ENCODE results near the gene NT5DC3.

Gene NT5DC3

DNA sequence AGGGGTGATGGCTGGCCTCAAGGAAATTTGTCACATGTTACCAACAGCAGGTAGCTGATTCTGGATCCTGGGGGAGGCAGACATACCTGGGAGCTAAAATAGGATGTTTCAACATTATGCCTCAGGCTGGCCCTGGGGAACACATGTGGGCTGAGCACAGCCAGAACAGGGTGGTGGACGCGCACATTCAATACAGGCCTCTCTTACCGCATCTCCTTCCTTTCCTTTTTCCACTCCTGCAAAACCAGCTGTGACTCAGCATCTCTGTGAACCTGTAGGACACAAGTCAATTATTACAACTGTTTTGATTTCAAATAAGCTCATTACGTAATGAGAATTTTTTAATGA, 61.0 kb downstream of the NT5DC3 start:
- no peak for DNase-seq

- no peak for DNase-seq
Observed at GRCh38 chr12:103779410-103780092, 61.5 kb downstream of the NT5DC3 start.

DNA sequence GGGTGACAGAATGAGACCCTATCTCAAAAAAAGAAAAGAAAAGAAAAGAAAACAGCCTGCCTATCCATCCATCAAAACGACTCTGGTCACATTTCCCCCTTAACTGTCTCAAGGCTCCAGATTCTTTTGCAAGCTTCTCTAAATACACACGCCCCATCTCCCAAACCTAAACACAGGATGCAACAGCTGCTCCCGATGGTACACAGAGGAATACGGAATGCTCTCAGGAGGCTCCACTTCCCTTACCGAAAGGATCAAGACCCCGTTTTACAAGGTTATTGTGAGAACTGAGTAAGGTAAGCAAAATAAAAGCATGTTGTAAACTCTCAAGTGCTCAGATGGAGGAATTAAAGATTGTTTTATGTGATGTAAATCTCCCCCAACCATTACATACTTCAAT, 62.3 kb downstream of the NT5DC3 start:
- DNase-seq: no peak

GRCh38 chr12:103774977-103775560, 66.0 kb downstream of the NT5DC3 start:
- DNase-seq: no peak

- DNase-seq: no peak
Observed at GRCh38 chr12:103773109-103773910, 67.7 kb downstream of the NT5DC3 start.

GRCh38 chr12:103772367-103773108, 68.5 kb downstream of the NT5DC3 start:
- DNase-seq: no peak

GRCh38 chr12:103771466-103771865, 69.6 kb downstream of the NT5DC3 start:
- peak; percentile 7 for DNase-seq

GRCh38 chr12:103769240-103769945, 71.6 kb downstream of the NT5DC3 start:
- no peak for DNase-seq

DNA sequence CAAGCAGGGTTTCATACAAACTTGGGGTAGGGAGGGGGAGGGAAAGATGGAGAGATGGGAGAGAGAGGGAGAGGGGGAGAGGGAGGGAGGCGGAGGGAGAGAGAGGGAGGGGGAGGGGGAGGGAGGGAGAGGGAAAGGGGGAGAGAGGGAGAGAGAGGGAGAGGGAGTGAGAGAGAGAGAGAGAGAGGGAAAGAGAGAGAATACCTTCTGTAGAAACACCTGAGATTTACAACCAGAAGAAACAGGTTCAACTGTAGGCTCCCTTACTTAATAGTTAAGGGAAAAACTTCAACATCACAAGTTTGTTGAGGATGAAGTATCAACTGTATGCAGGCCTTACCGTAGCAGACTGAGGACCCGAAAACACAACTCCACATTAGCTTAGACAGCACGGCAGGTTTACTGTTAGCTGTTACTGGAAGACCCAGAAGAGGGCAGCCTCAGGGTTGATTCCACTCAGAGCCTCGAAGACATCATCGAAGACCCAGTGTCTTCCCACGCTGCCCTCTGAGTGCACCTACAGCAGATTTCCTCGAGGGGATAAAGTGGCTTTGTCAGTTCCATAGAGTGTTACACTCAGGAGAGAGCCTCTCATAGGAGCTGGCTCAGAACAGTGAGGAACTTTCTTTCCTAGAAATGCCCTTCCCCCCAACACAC, 72.4 kb downstream of the NT5DC3 start:
- no peak for DNase-seq

DNA sequence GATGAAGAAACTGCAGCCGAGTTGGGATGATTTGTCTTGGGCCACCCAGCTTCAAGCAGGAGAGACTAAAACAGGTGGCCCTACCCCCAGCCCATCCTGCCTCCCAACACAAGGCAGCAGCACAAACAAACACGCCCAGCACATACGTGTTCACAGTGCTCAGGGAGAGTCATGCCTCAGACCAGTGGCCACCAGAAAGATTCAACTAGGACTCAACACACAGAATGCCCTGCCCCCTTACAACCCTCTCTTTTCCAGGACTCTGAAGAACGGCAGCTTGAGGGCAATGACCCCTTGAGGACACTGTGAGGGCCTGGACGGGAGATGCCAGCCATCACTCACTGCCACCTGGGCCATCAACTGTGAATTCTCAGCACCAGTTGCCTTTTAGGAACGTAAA, 75.0 kb downstream of the NT5DC3 start:
- DNase-seq: no peak

GRCh38 chr12:103765322-103765721, 75.7 kb downstream of the NT5DC3 start:
- no peak for DNase-seq

DNA sequence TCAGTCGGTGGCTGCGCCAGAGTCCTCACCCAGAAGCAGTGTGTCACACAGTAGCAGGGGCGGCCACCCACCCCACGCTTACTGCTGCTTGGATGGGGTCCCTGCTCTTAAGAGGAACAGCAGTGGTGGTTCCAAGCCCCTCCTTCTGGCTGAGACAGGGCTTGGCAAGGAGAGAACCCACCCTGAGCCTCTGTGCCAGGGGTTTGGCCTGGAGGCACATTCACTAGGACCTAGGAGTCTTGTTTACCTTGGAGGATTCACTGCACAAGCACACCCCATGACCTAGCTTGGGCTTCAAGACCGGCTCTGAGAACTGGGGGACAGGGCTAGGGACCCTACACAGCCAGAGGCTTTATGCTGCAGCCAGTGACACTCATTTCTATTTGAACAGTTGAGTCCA, 78.6 kb downstream of the NT5DC3 start:
- no peak for DNase-seq

DNA sequence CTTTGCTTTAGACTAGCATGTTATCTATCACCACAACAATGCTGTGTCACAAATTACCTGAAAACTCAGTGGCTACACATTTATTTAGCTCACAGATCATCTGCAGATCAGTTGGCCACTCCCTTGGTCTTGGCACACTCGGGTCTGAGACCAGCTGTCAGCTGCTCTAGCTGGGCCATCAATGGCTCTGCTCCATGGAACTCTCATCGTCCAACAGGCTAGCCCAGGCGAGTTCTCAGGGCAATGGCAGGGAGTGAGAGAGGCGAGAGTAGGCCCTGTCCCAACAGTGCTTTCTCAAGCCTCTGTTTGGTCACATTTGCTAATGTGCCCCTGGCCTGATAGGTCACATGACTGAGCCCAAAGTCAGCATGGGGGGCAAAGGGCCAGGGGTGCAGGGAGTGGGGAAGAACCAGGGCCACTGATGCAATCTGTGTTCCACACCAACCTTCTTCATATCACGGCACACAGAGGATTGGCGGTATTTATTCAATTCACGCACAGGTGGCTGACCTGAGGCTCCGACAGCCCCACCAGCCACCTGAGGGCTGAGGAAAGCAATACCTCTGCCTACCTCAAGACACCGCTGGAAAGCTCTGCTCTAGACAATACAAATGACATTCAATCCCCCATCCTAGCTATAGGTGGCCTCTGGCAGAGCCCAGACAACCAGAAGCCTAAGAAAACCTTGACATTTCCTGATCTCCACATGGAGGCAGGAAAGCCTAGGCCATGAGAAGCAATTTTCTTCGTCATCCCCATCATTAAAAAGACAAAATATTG, 82.5 kb downstream of the NT5DC3 start:
- DNase-seq: no peak

- DNase-seq: no peak
Observed at GRCh38 chr12:103757248-103757647, 83.8 kb downstream of the NT5DC3 start.

DNA sequence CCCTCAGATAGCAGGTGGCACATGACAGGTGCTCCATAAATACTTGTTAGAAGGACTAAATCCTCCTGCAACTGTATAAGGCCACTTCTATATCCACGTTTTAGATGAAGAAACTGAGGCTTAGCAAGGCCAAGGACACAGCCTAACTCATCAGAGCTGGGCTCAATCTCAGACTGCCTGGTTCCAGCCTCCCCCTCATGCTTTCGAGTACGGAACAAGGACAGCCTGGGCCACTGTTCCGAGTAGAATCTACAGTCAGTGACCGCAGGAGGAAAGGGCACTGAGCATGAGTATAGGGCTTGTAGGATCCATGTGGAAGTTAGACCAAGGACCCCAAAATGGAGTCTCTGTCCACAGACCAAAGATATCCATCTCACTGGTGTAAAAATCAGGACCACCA, 84.6 kb downstream of the NT5DC3 start:
- DNase-seq: no peak

- no peak for DNase-seq
Observed at GRCh38 chr12:103755425-103755824, 85.6 kb downstream of the NT5DC3 start.

DNA sequence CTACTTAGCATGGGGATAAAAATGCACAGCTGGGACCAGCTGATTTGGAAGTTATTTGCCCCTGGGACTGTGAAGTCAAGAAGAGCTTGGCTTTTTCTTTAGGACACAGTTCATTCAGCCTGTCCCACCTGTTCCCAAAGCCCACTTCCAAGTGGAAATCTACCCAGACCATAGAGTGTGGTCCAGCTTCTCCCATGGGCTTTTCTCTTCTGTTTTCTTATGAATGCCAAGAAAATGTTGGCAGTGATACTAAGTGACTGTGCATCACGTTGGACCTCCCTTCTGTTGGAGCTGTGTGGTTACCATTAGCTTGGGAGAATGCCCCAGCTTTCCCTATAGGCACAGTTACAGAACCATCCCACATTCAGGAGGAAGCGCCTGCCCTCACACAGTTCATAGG, 89.4 kb downstream of the NT5DC3 start:
- no peak for DNase-seq

DNA sequence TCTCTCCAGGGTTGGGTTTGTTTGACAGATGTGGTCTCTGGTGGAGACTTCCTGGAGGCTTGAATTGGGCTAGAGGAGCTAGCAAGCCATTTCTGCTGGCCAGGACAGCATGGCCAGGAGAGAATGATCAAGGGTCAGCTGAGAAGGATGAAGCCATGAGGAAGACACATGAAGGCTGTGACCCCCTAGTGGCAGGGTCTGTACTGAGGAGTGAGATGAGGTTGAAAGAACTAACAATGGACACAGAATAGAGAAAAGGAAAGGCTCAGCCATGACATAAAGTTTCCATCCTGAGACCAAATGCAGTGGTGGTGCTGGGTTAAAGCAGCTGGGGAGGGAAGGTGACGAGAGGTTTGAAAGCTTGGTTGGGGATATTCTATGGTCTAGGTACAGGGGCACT, 89.9 kb downstream of the NT5DC3 start:
- DNase-seq: no peak

GRCh38 chr12:103748875-103749274, 92.2 kb downstream of the NT5DC3 start:
- DNase-seq: no peak

DNA sequence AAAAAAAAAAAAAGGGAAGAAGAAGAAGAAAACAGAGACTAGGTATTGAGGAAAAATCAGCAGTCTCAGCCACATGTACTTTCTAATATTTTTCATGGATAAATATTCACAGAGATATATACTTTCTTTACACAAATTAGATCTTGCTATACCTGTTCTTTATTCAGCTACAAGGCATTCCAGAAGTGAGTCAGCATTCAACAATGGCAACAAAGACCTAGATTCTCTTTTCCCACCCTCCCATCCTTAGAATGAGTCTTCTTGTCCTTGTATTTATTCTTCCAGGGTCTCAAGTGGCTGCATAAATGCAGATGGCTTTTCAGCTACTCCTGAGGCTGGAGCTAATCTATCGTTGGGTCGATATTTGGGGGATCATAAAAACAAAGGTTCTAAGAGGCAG, 93.0 kb downstream of the NT5DC3 start:
- no peak for DNase-seq

DNA sequence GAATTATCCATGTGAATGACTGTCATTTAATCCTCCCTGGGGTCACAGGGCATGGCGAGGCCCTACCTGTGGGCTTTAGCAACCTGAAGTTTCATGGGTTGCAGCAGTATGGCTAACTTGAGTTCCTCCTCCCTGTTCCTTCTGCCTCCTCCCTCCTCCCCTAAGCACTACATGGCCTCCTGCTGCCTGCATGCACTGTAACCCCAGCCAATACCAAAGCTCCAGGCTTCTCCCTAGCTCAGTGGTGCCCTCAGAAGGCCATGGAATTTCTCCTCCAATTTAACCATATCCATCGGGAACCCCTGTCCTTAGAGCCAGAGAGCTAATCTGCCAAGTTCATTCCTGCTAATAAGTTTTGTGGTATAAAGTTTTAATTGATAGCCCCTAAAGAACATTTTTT, 95.1 kb downstream of the NT5DC3 start:
- DNase-seq: no peak

DNA sequence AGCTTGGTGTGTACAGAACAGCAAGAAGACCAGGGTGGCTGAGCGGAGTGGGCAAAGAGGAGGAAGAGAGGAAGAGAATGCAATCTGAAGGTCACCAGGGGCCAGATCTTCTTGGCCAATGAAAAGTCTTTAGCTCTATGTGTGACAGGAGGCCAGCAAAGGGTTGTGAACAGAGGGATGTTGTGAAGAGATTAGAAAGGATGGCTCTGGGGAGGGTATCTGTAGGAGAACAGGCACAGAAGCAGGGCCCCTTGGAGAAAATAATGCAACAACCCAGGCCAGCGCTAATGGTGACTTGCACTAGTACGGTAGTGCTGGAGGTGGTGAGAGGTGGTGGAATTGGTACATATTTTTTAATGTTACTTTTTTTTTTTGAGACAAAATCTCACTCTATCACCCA, 97.2 kb downstream of the NT5DC3 start:
- DNase-seq: no peak
